ENCODE measurements around the gene PLCL1. TPM values are rescaled to one million over a fixed set of nuclear protein-coding genes. Genes with fewer than 3 reads are reported as not detected.

PLCL1 gene
- total RNA-seq, 1 donor from 2014 or later = 6.7 TPM

GRCh38 chr2:197969391-197969893 is 165.0 kb downstream of the PLCL1 start:
- ATAC-seq (no peak), DNase-seq (ENCODE audit: low spot score) (no peak)
- intact Hi-C loops (cut with DNase I) = no loop called here

DNA sequence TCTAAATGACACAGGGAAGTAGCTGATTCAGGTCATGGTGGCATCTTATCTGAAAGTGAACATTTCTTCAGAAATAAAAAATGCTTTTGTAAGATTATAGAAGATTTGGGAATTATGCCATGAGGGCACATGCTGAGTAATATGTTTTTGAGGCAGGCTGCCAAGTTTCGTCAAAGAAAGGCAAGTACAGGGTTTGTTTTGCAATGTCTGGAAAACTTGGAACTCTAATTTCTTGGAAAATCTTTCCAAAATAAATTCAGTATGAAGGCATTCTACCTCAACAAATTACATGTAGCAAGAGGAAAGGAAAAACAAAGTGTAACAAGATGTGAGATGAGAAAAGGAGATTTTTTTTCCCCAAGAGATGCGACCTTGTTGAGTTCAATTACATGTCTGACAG is 167.7 kb downstream of the PLCL1 start:
- intact Hi-C loops (cut with DNase I) = no loop called here
- peak; percentile 89 for ATAC-seq
- peak; percentile 59 for DNase-seq (ENCODE audit: low spot score)

DNA sequence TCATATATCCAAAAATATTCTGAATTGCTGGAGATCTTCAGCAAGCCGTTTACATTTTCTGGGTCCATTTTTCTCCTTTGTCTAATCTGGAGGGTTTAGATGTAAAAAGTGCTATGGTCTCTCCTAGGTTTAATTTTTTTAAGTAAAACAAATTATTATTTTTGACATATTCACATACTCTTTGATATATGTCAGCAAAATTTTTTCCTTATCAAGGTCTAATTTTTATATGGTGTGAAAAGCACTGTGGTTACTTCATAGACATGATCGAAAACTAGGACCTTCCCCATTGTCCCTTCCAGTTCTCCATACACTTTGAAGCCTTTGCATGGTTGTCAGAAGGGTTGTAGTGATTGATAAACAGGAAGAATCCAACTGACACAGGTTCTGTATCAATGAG is 168.2 kb downstream of the PLCL1 start:
- no peak for ATAC-seq
- intact Hi-C loops (cut with DNase I) = no loop called here
- no peak for DNase-seq (ENCODE audit: low spot score)

DNA sequence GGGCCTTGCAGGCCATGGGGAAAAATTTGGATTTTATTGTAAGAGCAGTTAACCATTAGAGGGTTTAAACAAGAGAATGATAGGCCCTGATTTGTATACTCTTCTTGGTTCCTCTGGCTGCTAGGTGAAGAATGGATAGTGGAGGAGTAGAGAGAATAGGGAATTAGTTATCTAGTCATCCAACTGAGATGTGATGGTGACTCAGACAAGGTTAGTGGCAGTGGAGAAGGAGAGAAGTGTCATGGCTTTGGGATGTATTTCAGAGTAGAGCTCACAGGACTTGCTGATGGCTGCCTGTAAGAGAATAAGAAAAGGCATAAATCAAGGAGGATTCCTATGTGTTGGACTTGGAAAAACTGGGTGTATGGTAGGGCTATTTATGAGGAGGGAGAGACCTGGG is 169.4 kb downstream of the PLCL1 start:
- ATAC-seq = no peak
- intact Hi-C loops (cut with DNase I) = no loop called here
- DNase-seq (ENCODE audit: low spot score) = no peak

- intact Hi-C loops (cut with DNase I) = no loop called here
- DNase-seq (ENCODE audit: low spot score) (no peak), ATAC-seq (no peak)
Measured at GRCh38 chr2:197975931-197976519, 171.6 kb downstream of the PLCL1 start.

GRCh38 chr2:197978971-197979370 is 174.6 kb downstream of the PLCL1 start:
- DNase-seq (ENCODE audit: low spot score) = no peak
- no peak for ATAC-seq
- intact Hi-C loops (cut with DNase I) = no loop called here

DNA sequence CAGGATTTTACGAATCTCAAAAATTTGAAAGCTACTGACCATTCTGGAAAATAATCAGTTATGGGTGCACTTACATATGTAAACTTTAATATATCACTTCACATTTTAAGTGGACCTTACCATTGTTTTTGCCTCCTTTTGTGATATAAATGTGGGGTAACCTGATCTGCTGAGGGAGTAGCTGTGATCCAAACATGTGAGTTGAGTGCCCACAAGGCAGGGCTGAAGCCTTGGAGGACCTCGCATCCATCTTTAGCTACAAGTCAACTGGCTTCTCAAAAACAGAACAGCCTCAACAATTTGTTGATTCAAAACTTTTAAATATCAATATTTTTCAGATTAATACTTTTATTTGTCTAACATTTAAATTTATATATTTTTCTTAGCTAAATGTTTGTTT is 178.2 kb downstream of the PLCL1 start:
- DNase-seq (ENCODE audit: low spot score) (no peak), ATAC-seq (no peak)
- intact Hi-C loops (cut with DNase I) = no loop called here

- no peak for DNase-seq (ENCODE audit: low spot score)
- ATAC-seq = no peak
- intact Hi-C loops (cut with DNase I) = no loop called here
Measured at GRCh38 chr2:197985029-197985638, 180.7 kb downstream of the PLCL1 start.

DNA sequence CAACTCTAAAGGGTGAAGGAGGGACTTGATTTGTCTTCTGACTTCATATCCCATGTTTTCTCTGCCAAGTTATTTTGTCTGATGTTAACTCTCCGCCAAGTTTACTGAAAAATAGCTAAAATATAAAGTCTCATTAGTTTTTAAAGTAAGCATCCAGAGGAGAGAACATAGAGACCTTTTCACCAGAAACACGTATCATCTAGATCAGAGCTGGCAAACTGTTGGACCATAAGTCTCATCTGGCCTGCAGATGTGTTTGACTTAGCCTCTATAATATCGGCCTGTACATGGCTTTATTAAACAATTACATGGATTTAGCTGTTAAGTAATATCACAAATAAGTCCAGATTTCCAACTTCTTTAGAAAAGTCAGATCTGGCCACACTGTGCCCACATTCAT is 182.6 kb downstream of the PLCL1 start:
- no peak for DNase-seq (ENCODE audit: low spot score)
- peak; percentile 48 for ATAC-seq
- intact Hi-C loops (cut with DNase I) = no loop called here

GRCh38 chr2:197990356-197990755 is 186.0 kb downstream of the PLCL1 start:
- DNase-seq (ENCODE audit: low spot score) = no peak
- intact Hi-C loops (cut with DNase I) = no loop called here
- no peak for ATAC-seq

DNA sequence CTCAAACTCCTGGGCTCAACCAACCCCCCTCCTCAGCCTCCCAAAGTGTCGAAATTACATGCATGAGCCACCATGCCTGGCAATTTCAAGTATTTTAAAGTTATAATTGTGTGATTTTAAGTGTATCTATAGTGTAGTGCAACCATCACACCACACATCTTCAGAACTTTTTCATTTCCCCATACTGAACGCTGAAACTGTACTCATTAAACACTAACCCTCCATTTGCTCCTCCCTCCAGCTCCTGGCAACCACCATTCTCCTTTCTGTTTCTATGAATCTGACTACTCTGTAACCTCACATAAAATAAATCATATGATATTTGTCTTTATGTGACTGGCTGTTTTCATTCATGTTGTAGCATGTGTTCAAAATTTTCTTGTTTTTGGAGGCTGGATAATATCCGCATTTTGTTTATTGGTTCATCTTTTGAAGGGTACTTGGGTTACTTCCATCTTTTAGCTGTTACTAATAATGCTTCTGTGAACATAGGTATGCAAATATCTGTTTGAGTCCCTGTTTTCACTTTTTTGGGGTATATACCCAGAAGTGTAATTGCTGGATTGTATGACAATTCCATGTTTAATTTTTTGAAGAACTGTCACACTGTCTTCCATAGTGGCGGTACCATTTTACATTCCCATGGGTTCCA is 188.2 kb downstream of the PLCL1 start:
- no peak for ATAC-seq
- DNase-seq (ENCODE audit: low spot score) = no peak
- intact Hi-C loops (cut with DNase I) = no loop called here

- no peak for DNase-seq (ENCODE audit: low spot score)
- ATAC-seq = no peak
- intact Hi-C loops (cut with DNase I) = no loop called here
Measured at GRCh38 chr2:197993363-197993762, 189.0 kb downstream of the PLCL1 start.

- intact Hi-C loops (cut with DNase I) = no loop called here
- no peak for DNase-seq (ENCODE audit: low spot score)
- no peak for ATAC-seq
Measured at GRCh38 chr2:197993830-197994229, 189.4 kb downstream of the PLCL1 start.

- intact Hi-C loops (cut with DNase I) = no loop called here
Measured at GRCh38 chr2:197994751-197995150, 190.4 kb downstream of the PLCL1 start.

GRCh38 chr2:197996583-197996982 is 192.2 kb downstream of the PLCL1 start:
- no peak for DNase-seq (ENCODE audit: low spot score)
- intact Hi-C loops (cut with DNase I) = no loop called here
- no peak for ATAC-seq

More at GRCh38 chr2:197994751-197995150, 190.4 kb downstream of the PLCL1 start:
- no peak for DNase-seq (ENCODE audit: low spot score)
- ATAC-seq = no peak

GRCh38 chr2:197997083-197997541 is 192.7 kb downstream of the PLCL1 start:
- ATAC-seq = no peak
- DNase-seq (ENCODE audit: low spot score) = no peak
- intact Hi-C loops (cut with DNase I) = no loop called here

GRCh38 chr2:197998702-197999101 is 194.3 kb downstream of the PLCL1 start:
- intact Hi-C loops (cut with DNase I) = no loop called here
- DNase-seq (ENCODE audit: low spot score) (no peak), ATAC-seq (no peak)

- ATAC-seq = no peak
- intact Hi-C loops (cut with DNase I) = no loop called here
- DNase-seq (ENCODE audit: low spot score) = no peak
Measured at GRCh38 chr2:198000417-198000816, 196.0 kb downstream of the PLCL1 start.

GRCh38 chr2:198004173-198004572 is 199.8 kb downstream of the PLCL1 start:
- intact Hi-C loops (cut with DNase I) = no loop called here
- DNase-seq (ENCODE audit: low spot score) (no peak), ATAC-seq (no peak)
